ENCODE data around the gene RDH12.
A peak's percentile ranks its signal among the peaks of the same experiment; 100 is the strongest.

The RDH12 gene

DNA sequence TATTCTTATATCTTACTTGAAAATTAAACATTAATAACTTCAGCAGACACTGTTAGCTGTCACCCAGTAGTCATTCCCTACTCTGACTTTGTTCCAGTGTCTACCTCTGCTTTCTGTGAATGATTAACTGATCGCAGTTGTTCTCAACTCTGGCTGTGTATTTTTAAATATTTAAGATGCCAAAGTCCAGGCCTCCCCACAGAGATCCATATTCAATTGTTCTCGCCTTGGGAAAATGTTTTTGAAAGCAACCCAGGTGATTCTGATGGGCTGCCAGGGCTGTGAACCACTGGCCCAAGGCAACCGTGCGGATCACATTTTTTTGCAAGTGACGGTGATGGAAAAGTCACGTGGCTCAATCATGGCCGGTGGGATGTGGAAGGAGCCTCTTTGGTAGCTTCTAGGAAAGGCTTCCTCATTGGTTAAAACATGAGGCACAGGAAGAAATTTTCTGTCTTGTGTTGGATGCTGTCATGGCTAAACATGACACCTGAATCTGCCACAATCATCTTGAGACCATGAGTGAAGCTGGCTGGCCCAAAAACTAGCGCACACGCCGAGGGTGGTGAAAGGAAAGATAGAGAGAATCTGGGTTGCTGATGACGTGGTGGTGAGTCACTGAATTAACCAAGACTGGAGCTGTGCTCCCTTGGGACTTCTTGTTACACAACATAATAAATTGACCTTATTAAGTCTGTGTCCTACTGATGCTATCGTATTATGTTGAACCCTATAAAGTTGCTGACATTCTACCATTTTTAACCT lies 37.2 kb downstream of the RDH12 start:
- H4K91ac ChIP-seq (ENCODE audit: low read length), result no peak overlapping the region
- peak overlapping the region; percentile 78 for H3K27ac ChIP-seq (ENCODE audit: low read length, poor library complexity, severe bottlenecking)
- H3K36me3 ChIP-seq (ENCODE audit: control insufficient read depth in 1 of 2, insufficient read depth in 2 of 2, low read depth in 1 of 2, low read length in 2 of 2), result no peaks in the 10 kb centered on the region
- no peak overlapping the region for H2BK15ac ChIP-seq (ENCODE audit: low read depth, poor library complexity, severe bottlenecking)
- H2AFZ ChIP-seq (ENCODE audit: low read depth, low read length), result no peak overlapping the region
- H3K14ac ChIP-seq (ENCODE audit: low read length in 2 of 2), result no peak overlapping the region
- peak; percentile 91 for DNase-seq
- H2BK120ac ChIP-seq (ENCODE audit: low read depth, low read length), result no peak overlapping the region
- 73% methylated on average over 11 of the region's 12 CpGs for WGBS
- H2BK5ac ChIP-seq (ENCODE audit: low read depth, low read length, poor library complexity, severe bottlenecking), result peak overlapping the region; percentile 91
- no peak overlapping the region for H3K23ac ChIP-seq (ENCODE audit: low read length in 2 of 2)
- no peak overlapping the region for H3K18ac ChIP-seq (ENCODE audit: low read depth in 1 of 2, low read length in 2 of 2)
- H3K4me2 ChIP-seq (ENCODE audit: low read length, poor library complexity, severe bottlenecking), result peak overlapping the region; percentile 74
- H3K4me1 ChIP-seq (ENCODE audit: control insufficient read depth, insufficient read depth, low read depth, low read length), result peaks cover 4% of the 10 kb centered on the region
- no peak overlapping the region for H2BK12ac ChIP-seq (ENCODE audit: low read length in 2 of 2)
- no peak overlapping the region for H2AK5ac ChIP-seq (ENCODE audit: low read length, severe bottlenecking)
- peak overlapping the region; percentile 10 for H3K9ac ChIP-seq (ENCODE audit: low read length)
- H3K4ac ChIP-seq (ENCODE audit: low read depth in 1 of 2, low read length in 2 of 2), result no peak overlapping the region
- H4K8ac ChIP-seq (ENCODE audit: low read length), result no peak overlapping the region
- H3K4me3 ChIP-seq (ENCODE audit: insufficient read depth in 1 of 2, low read depth in 1 of 2, low read length in 2 of 2), result no peak overlapping the region
- no peaks in the 10 kb centered on the region for H3K9me3 ChIP-seq (ENCODE audit: control insufficient read depth, low read length)
- H3K27me3 ChIP-seq (ENCODE audit: control insufficient read depth in 1 of 2, insufficient read depth in 1 of 2, low read length in 2 of 2), result peaks cover 0 to 27% of the 10 kb centered on the region in 2 experiments
- H3K79me1 ChIP-seq (replicated peaks; ENCODE audit: low read length, poor library complexity, severe bottlenecking), result no peaks in the 10 kb centered on the region

- no peak overlapping the region for H2BK5ac ChIP-seq (ENCODE audit: low read depth, low read length, poor library complexity, severe bottlenecking)
- no peak for DNase-seq
- no peak overlapping the region for H3K4me2 ChIP-seq (ENCODE audit: low read length, poor library complexity, severe bottlenecking)
- H3K23ac ChIP-seq (ENCODE audit: low read length in 2 of 2), result no peak overlapping the region
- H3K36me3 ChIP-seq (ENCODE audit: control insufficient read depth in 1 of 2, insufficient read depth in 2 of 2, low read depth in 1 of 2, low read length in 2 of 2), result peaks cover 12 to 30% of the 10 kb centered on the region in 2 experiments
- no peak overlapping the region for H4K91ac ChIP-seq (ENCODE audit: low read length)
- H2BK120ac ChIP-seq (ENCODE audit: low read depth, low read length), result no peak overlapping the region
- no peaks in the 10 kb centered on the region for H3K79me1 ChIP-seq (replicated peaks; ENCODE audit: low read length, poor library complexity, severe bottlenecking)
- peaks cover 0 to 10% of the 10 kb centered on the region in 2 experiments for H3K27me3 ChIP-seq (ENCODE audit: control insufficient read depth in 1 of 2, insufficient read depth in 1 of 2, low read length in 2 of 2)
- H3K9ac ChIP-seq (ENCODE audit: low read length), result no peak overlapping the region
- H3K9me3 ChIP-seq (ENCODE audit: control insufficient read depth, low read length), result no peaks in the 10 kb centered on the region
- no peak overlapping the region for H3K18ac ChIP-seq (ENCODE audit: low read depth in 1 of 2, low read length in 2 of 2)
- H2BK15ac ChIP-seq (ENCODE audit: low read depth, poor library complexity, severe bottlenecking), result no peak overlapping the region
- no peak overlapping the region for H3K27ac ChIP-seq (ENCODE audit: low read length, poor library complexity, severe bottlenecking)
- no peak overlapping the region for H2AFZ ChIP-seq (ENCODE audit: low read depth, low read length)
- H2AK5ac ChIP-seq (ENCODE audit: low read length, severe bottlenecking), result no peak overlapping the region
- no peak overlapping the region for H3K14ac ChIP-seq (ENCODE audit: low read length in 2 of 2)
- no peak overlapping the region for H3K4me3 ChIP-seq (ENCODE audit: insufficient read depth in 1 of 2, low read depth in 1 of 2, low read length in 2 of 2)
- H4K8ac ChIP-seq (ENCODE audit: low read length), result no peak overlapping the region
- WGBS, result 85% methylated on average over 1 of the region's 2 CpGs
- no peak overlapping the region for H2BK12ac ChIP-seq (ENCODE audit: low read length in 2 of 2)
- H3K4ac ChIP-seq (ENCODE audit: low read depth in 1 of 2, low read length in 2 of 2), result no peak overlapping the region
- no peaks in the 10 kb centered on the region for H3K4me1 ChIP-seq (ENCODE audit: control insufficient read depth, insufficient read depth, low read depth, low read length)
Measured at GRCh38 chr14:67744046-67744445, 42.4 kb downstream of the RDH12 start.

- H3K14ac ChIP-seq (ENCODE audit: low read length in 2 of 2), result no peak overlapping the region
- no peak overlapping the region for H4K8ac ChIP-seq (ENCODE audit: low read length)
- H3K9me3 ChIP-seq (ENCODE audit: control insufficient read depth, low read length), result no peaks in the 10 kb centered on the region
- H3K9ac ChIP-seq (ENCODE audit: low read length), result no peak overlapping the region
- H2BK120ac ChIP-seq (ENCODE audit: low read depth, low read length), result no peak overlapping the region
- no peak overlapping the region for H3K4me3 ChIP-seq (ENCODE audit: insufficient read depth in 1 of 2, low read depth in 1 of 2, low read length in 2 of 2)
- no peaks in the 10 kb centered on the region for H3K79me1 ChIP-seq (replicated peaks; ENCODE audit: low read length, poor library complexity, severe bottlenecking)
- no peak overlapping the region for H4K91ac ChIP-seq (ENCODE audit: low read length)
- H2BK15ac ChIP-seq (ENCODE audit: low read depth, poor library complexity, severe bottlenecking), result no peak overlapping the region
- H3K4me1 ChIP-seq (ENCODE audit: control insufficient read depth, insufficient read depth, low read depth, low read length), result no peaks in the 10 kb centered on the region
- H2AFZ ChIP-seq (ENCODE audit: low read depth, low read length), result no peak overlapping the region
- no peak overlapping the region for H3K18ac ChIP-seq (ENCODE audit: low read depth in 1 of 2, low read length in 2 of 2)
- no peak overlapping the region for H3K4ac ChIP-seq (ENCODE audit: low read depth in 1 of 2, low read length in 2 of 2)
- H3K27me3 ChIP-seq (ENCODE audit: control insufficient read depth in 1 of 2, insufficient read depth in 1 of 2, low read length in 2 of 2), result peaks cover 0 to 7% of the 10 kb centered on the region in 2 experiments
- no peak overlapping the region for H3K4me2 ChIP-seq (ENCODE audit: low read length, poor library complexity, severe bottlenecking)
- DNase-seq, result no peak
- no peak overlapping the region for H3K27ac ChIP-seq (ENCODE audit: low read length, poor library complexity, severe bottlenecking)
- no peak overlapping the region for H2BK12ac ChIP-seq (ENCODE audit: low read length in 2 of 2)
- no peak overlapping the region for H3K23ac ChIP-seq (ENCODE audit: low read length in 2 of 2)
- H2AK5ac ChIP-seq (ENCODE audit: low read length, severe bottlenecking), result no peak overlapping the region
- H3K36me3 ChIP-seq (ENCODE audit: control insufficient read depth in 1 of 2, insufficient read depth in 2 of 2, low read depth in 1 of 2, low read length in 2 of 2), result peaks cover 34 to 57% of the 10 kb centered on the region in 2 experiments
- no peak overlapping the region for H2BK5ac ChIP-seq (ENCODE audit: low read depth, low read length, poor library complexity, severe bottlenecking)
- WGBS, result 100% methylated on average over 1 of the region's 1 CpG
Measured at GRCh38 chr14:67746927-67747326, 45.2 kb downstream of the RDH12 start.

GRCh38 chr14:67748312-67748711 lies 46.6 kb downstream of the RDH12 start:
- no peak for DNase-seq
- 94% methylated on average over 10 of the region's 10 CpGs for WGBS

More at GRCh38 chr14:67748312-67748711, 46.6 kb downstream of the RDH12 start:
- no peak overlapping the region for H3K4me2 ChIP-seq (ENCODE audit: low read length, poor library complexity, severe bottlenecking)
- H3K18ac ChIP-seq (ENCODE audit: low read depth in 1 of 2, low read length in 2 of 2), result no peak overlapping the region
- no peaks in the 10 kb centered on the region for H3K79me1 ChIP-seq (replicated peaks; ENCODE audit: low read length, poor library complexity, severe bottlenecking)
- no peak overlapping the region for H2AFZ ChIP-seq (ENCODE audit: low read depth, low read length)
- H3K4me3 ChIP-seq (ENCODE audit: insufficient read depth in 1 of 2, low read depth in 1 of 2, low read length in 2 of 2), result no peak overlapping the region
- no peak overlapping the region for H3K4ac ChIP-seq (ENCODE audit: low read depth in 1 of 2, low read length in 2 of 2)
- H4K91ac ChIP-seq (ENCODE audit: low read length), result no peak overlapping the region
- H2AK5ac ChIP-seq (ENCODE audit: low read length, severe bottlenecking), result no peak overlapping the region
- H3K23ac ChIP-seq (ENCODE audit: low read length in 2 of 2), result no peak overlapping the region
- no peak overlapping the region for H2BK12ac ChIP-seq (ENCODE audit: low read length in 2 of 2)
- no peaks in the 10 kb centered on the region for H3K9me3 ChIP-seq (ENCODE audit: control insufficient read depth, low read length)
- peaks cover 45 to 71% of the 10 kb centered on the region in 2 experiments for H3K36me3 ChIP-seq (ENCODE audit: control insufficient read depth in 1 of 2, insufficient read depth in 2 of 2, low read depth in 1 of 2, low read length in 2 of 2)
- no peak overlapping the region for H4K8ac ChIP-seq (ENCODE audit: low read length)
- H2BK5ac ChIP-seq (ENCODE audit: low read depth, low read length, poor library complexity, severe bottlenecking), result no peak overlapping the region
- no peak overlapping the region for H2BK15ac ChIP-seq (ENCODE audit: low read depth, poor library complexity, severe bottlenecking)
- no peaks in the 10 kb centered on the region for H3K27me3 ChIP-seq (ENCODE audit: control insufficient read depth in 1 of 2, insufficient read depth in 1 of 2, low read length in 2 of 2)
- peaks cover 2% of the 10 kb centered on the region for H3K4me1 ChIP-seq (ENCODE audit: control insufficient read depth, insufficient read depth, low read depth, low read length)
- H3K14ac ChIP-seq (ENCODE audit: low read length in 2 of 2), result no peak overlapping the region
- no peak overlapping the region for H3K27ac ChIP-seq (ENCODE audit: low read length, poor library complexity, severe bottlenecking)
- H3K9ac ChIP-seq (ENCODE audit: low read length), result no peak overlapping the region
- H2BK120ac ChIP-seq (ENCODE audit: low read depth, low read length), result no peak overlapping the region
